K562 (cell line): ENCODE data around the gene CYS1. TPM values are rescaled to one million over a fixed set of nuclear protein-coding genes. Genes with fewer than 3 reads are reported as not detected.

Source experiments
- ARID1B ChIP-seq: fragments of 450-650 bp; IDR thresholded peaks from 2 replicates; pipeline ENCODE4 v1.6.1; 2016; ENCODE audit warnings: antibody characterized with exemption, mild to moderate bottlenecking, inconsistent platforms
- C11orf30 ChIP-seq: fragments of 450-650 bp; IDR thresholded peaks from 2 replicates; pipeline ENCODE4 v1.6.1; 2016; ENCODE audit warnings: low read depth, mild to moderate bottlenecking
- CAMTA2 ChIP-seq: fragments of 250-450 bp; sonication (Bioruptor Pico); conservative IDR thresholded peaks from 2 replicates; pipeline ENCODE4 v1.5.1; 2022
- CCNT2 ChIP-seq: IDR thresholded peaks from 2 replicates; pipeline ENCODE4 v1.6.1; 2011; ENCODE audit warnings: borderline replicate concordance, low read depth, mild to moderate bottlenecking, moderate library complexity, mixed read lengths, low read length; ENCODE audit not compliant: insufficient read length; ENCODE audit errors: extremely low read depth
- FOXK2 ChIP-seq, 2 experiments: fragments of 450-650 bp; IDR thresholded peaks in 1 of 2; conservative IDR thresholded peaks in 1 of 2; 2 replicates each; pipeline ENCODE4 v1.6.1; 2016; ENCODE audit warnings: low read depth in 2 of 2, mild to moderate bottlenecking in 1 of 2
- GABPA ChIP-seq: fragments of 200-800 bp; sonication (Bioruptor generic); conservative IDR thresholded peaks from 2 replicates; pipeline ENCODE4 v1.6.1; 2016; ENCODE audit warnings: low read depth, missing genetic modification characterization, missing compliant biosample characterization
- IFI16 ChIP-seq: fragments of 250-450 bp; sonication (Bioruptor Pico); IDR thresholded peaks from 2 replicates; pipeline ENCODE4 v2.1.2; 2022; ENCODE audit warnings: mild to moderate bottlenecking, inconsistent platforms
- JUND ChIP-seq, 2 experiments: IDR thresholded peaks; 2 replicates in 1 of 2; 3 replicates in 1 of 2; pipeline ENCODE4 v1.6.1; 2011; ENCODE audit warnings: borderline replicate concordance in 2 of 2, low read depth in 2 of 2, low read length in 2 of 2, improper control_type of control experiment in 1 of 2, missing biosample characterization in 1 of 2, missing genetic modification characterization in 1 of 2, missing genetic modification reagents in 1 of 2
- NR2C1 ChIP-seq, 2 experiments: fragments of 450-650 bp; IDR thresholded peaks; 2 replicates each; pipeline ENCODE4 v1.6.1; 2017; ENCODE audit warnings: mild to moderate bottlenecking in 2 of 2, antibody characterized with exemption in 1 of 2, inconsistent platforms in 1 of 2, missing compliant biosample characterization in 1 of 2, missing genetic modification characterization in 1 of 2
- NR4A1 ChIP-seq, 2 experiments: fragments of 250-450 bp in 1 of 2; fragments of 450-650 bp in 1 of 2; sonication (Bioruptor Pico) in 1 of 2; IDR thresholded peaks; 2 replicates each; pipeline versions ENCODE4 v1.4.0 to v1.6.1; 2016 to 2020; ENCODE audit warnings: mild to moderate bottlenecking in 2 of 2, missing compliant biosample characterization in 1 of 2, missing genetic modification characterization in 1 of 2, moderate library complexity in 1 of 2
- PCBP1 ChIP-seq: fragments of 200-400 bp; formaldehyde crosslinking; IDR thresholded peaks from 2 replicates; pipeline ENCODE4 v1.6.1; 2018; ENCODE audit warnings: mild to moderate bottlenecking, low read depth, low read length; ENCODE audit not compliant: poor library complexity, severe bottlenecking
- PHB ChIP-seq: fragments of 250-450 bp; sonication (Bioruptor Pico); IDR thresholded peaks from 2 replicates; pipeline ENCODE4 v1.5.0; 2021
- PML ChIP-seq: IDR thresholded peaks from 2 replicates; pipeline ENCODE4 v1.6.1; 2012; ENCODE audit warnings: low read length, inconsistent platforms
- PRPF4 ChIP-seq: fragments of 200-400 bp; formaldehyde crosslinking; IDR thresholded peaks from one replicate; pipeline ENCODE4 v1.6.1; 2017; ENCODE audit warnings: low read length, low read depth, mild to moderate bottlenecking; ENCODE audit not compliant: insufficient read depth, poor library complexity, severe bottlenecking
- RB1 ChIP-seq: fragments of 450-650 bp; IDR thresholded peaks from 2 replicates; pipeline ENCODE4 v1.6.1; 2017; ENCODE audit warnings: low read depth, mild to moderate bottlenecking
- TAF15 ChIP-seq: fragments of 200-400 bp; formaldehyde crosslinking; IDR thresholded peaks from 2 replicates; pipeline ENCODE4 v1.6.1; 2017; ENCODE audit warnings: mild to moderate bottlenecking, low read depth, low read length, moderate library complexity
- TEAD4 ChIP-seq, 2 experiments: sonication (generic) in 1 of 2; formaldehyde crosslinking in 1 of 2; IDR thresholded peaks; 2 replicates each; pipeline versions ENCODE4 v1.6.1 to v1.8.0; 2012 to 2022; ENCODE audit warnings: borderline replicate concordance in 1 of 2, inconsistent platforms in 1 of 2, low read length in 1 of 2, mild to moderate bottlenecking in 1 of 2, missing genetic modification reagents in 1 of 2
- THAP7 ChIP-seq: fragments of 250-450 bp; sonication (Bioruptor Pico); IDR thresholded peaks from 2 replicates; pipeline ENCODE4 v1.5.0; 2021
- TSC22D4 ChIP-seq: fragments of 450-650 bp; IDR thresholded peaks from 2 replicates; pipeline ENCODE4 v1.6.1; 2016; ENCODE audit warnings: missing genetic modification characterization, missing biosample characterization, control low read depth
- ZNF239 ChIP-seq: fragments of 250-450 bp; sonication (Bioruptor Pico); IDR thresholded peaks from 2 replicates; pipeline ENCODE4 v1.4.0; 2020; ENCODE audit warnings: mild to moderate bottlenecking
- ZNF444 ChIP-seq: fragments of 250-450 bp; sonication (Bioruptor Pico); IDR thresholded peaks from 2 replicates; pipeline ENCODE4 v1.4.0; 2020; ENCODE audit warnings: mild to moderate bottlenecking, moderate library complexity
- ZNF583 ChIP-seq: fragments of 250-450 bp; sonication (Bioruptor Pico); IDR thresholded peaks from 2 replicates; pipeline ENCODE4 v1.4.0; 2020
- polyA plus RNA-seq, 8 experiments: library from polyadenylated mRNA; depleted of rRNA in 4 of 8; stranded (reverse) in 5 of 8; unstranded in 3 of 8; fragments of >200 nt; fragmentation: Nextera tagmentation in 2 of 8; fragmentation: Illumina TruSeq in 1 of 8; extraction: Ambion mirVana in 2 of 8; extraction: Trizol in 1 of 8; gene quantifications; 2 replicates each; pipeline versions ENCODE4 v1.2.1 to v1.2.3, GENCODE V29; 2011 to 2014; ENCODE audit warnings: inconsistent platforms in 1 of 8, missing spikeins in 1 of 8
- total RNA-seq, 7 experiments: library from RNA; depleted of rRNA in 6 of 7; stranded (reverse); fragments of >200 nt in 6 of 7; fragmentation: Illumina TruSeq in 2 of 7; extraction: Trizol in 2 of 7; gene quantifications; 2 replicates each; pipeline versions ENCODE4 v1.2.1 to v1.2.3, GENCODE V29; 2011 to 2021; ENCODE audit warnings: low replicate concordance in 1 of 7
- TF ChIP-seq, protein P1 (sequence below): fragments of 250-450 bp; sonication (Bioruptor Pico); IDR thresholded peaks from 2 replicates; pipeline ENCODE4 v1.6.1; 2021; ENCODE audit warnings: mild to moderate bottlenecking
- TF ChIP-seq, protein P2 (sequence below): fragments of 250-450 bp; sonication (Bioruptor Pico); IDR thresholded peaks from 2 replicates; pipeline ENCODE4 v1.5.1; 2021; ENCODE audit warnings: mild to moderate bottlenecking

Gene CYS1
- total and polyA plus RNA-seq, 9 of the 15 experiments (the other 6 are each of a cell fraction or from before 2014, with no cell fraction given), result 0.11 to 0.13 TPM; not detected in 7

DNA sequence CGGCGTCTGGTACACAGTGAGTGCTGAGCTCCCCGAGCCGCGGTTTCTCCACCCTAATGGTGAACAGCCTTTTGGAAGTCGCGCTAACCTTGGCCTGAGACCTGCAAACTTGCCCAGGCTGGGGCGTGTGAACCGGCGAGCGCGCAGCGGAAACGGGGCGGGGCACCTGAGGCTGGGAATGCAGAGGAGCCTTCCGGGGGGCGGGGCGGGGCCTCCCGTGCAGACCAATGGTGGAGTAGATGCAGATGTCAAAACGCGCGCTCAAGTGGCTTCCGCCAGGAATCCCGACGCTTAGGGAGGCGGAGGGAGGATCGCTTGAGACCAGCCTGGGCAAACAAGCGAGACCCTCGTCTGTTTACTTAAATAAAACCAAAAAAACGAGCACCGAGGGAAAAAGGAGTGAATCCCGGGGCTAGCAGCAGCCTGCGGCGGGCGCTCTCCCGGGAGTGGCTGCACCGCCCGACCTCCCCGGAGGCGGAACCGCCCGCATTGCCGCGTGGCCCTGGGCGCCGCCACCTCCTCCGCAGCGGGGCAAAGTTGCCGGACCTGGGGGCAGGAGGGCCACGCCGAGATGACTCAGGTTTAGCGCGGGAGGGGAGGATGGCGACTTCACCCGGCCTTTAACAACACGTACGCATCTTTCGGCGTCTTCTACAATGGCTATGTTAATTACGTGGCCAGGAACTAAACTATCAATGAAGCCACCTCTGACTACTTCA is 40.1 kb upstream of the CYS1 start (continued):
- TF ChIP-seq RB1 (peak; percentile 73), NR2C1 (IDR thresholded peaks at IDR 0.05) (no peak), NR2C1 (tag; IDR thresholded peaks at IDR 0.05) (peak; percentile 8; the same call in 1 of the 2 replicates), ZNF444 (CRISPR knock-in tag) (peak; percentile 14; the same call in 1 of the 2 replicates), PHB (CRISPR knock-in tag) (0 out of 2 replicates have a peak, but pooled peaks have one; percentile 37), FOXK2 (conservative IDR thresholded peaks at IDR 0.05 in 1 of 2, IDR thresholded peaks at IDR 0.05 in 1 of 2; ENCODE audit: low read depth in 2 of 2) (no peak), IFI16 (no peak), NR4A1 (CRISPR knock-in tag; IDR thresholded peaks at IDR 0.05) (peak; percentile 15; the same call in 1 of the 2 replicates), NR4A1 (tag; IDR thresholded peaks at IDR 0.05) (no peak), ARID1B (peak; percentile 46; the same call in 1 of the 2 replicates), TAF15 (no peak), TEAD4 (IDR thresholded peaks at IDR 0.05; ENCODE audit: low read length) (peak; percentile 35; the same call in 1 of the 2 replicates), TEAD4 (CRISPR knock-in tag; IDR thresholded peaks at IDR 0.05; ENCODE audit: borderline replicate concordance) (no peak), ZNF239 (CRISPR knock-in tag) (peak; percentile 13; the same call in 1 of the 2 replicates), TSC22D4 (tag) (no peak), PML (peak; percentile 83; the same call in 1 of the 2 replicates), PRPF4 (peak; percentile 75), GABPA (peak; percentile 90), CAMTA2 (peak; percentile 56; the same call in 1 of the 2 replicates), CCNT2 (peak; percentile 90), THAP7 (CRISPR knock-in tag) (0 out of 2 replicates have a peak, but pooled peaks have one; percentile 26), C11orf30 (peak; percentile 70), JUND (IDR thresholded peaks at IDR 0.05; ENCODE audit: borderline replicate concordance, low read depth, low read length) (peak; percentile 89), JUND (tag; IDR thresholded peaks at IDR 0.05; ENCODE audit: borderline replicate concordance, low read depth, low read length) (peak; percentile 82; the same call in 1 of the 3 replicates), PCBP1 (peak; percentile 74), ZNF583 (CRISPR knock-in tag) (0 out of 2 replicates have a peak, but pooled peaks have one; percentile 46)
- TF ChIP-seq, protein P1, sequence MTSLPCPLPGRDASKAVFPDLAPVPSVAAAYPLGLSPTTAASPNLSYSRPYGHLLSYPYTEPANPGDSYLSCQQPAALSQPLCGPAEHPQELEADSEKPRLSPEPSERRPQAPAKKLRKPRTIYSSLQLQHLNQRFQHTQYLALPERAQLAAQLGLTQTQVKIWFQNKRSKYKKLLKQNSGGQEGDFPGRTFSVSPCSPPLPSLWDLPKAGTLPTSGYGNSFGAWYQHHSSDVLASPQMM (CRISPR knock-in tag), result no peak
- TF ChIP-seq, protein P2, sequence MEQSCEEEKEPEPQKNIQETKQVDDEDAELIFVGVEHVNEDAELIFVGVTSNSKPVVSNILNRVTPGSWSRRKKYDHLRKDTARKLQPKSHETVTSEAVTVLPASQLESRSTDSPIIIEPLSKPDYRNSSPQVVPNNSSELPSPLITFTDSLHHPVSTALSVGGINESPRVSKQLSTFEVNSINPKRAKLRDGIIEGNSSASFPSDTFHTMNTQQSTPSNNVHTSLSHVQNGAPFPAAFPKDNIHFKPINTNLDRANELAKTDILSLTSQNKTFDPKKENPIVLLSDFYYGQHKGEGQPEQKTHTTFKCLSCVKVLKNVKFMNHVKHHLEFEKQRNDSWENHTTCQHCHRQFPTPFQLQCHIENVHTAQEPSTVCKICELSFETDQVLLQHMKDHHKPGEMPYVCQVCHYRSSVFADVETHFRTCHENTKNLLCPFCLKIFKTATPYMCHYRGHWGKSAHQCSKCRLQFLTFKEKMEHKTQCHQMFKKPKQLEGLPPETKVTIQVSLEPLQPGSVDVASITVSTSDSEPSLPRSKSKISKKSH (CRISPR knock-in tag), result no peak
